ENCODE results near the gene TP53BP2. TPM values are rescaled to one million over a fixed set of nuclear protein-coding genes. Genes with fewer than 3 reads are reported as not detected.

TP53BP2 gene
- total and polyA plus RNA-seq, 10 of the 15 experiments (the other 5 are each of a cell fraction or from before 2014, with no cell fraction given) = 1.6 to 13.7 (median 5.6) TPM

DNA sequence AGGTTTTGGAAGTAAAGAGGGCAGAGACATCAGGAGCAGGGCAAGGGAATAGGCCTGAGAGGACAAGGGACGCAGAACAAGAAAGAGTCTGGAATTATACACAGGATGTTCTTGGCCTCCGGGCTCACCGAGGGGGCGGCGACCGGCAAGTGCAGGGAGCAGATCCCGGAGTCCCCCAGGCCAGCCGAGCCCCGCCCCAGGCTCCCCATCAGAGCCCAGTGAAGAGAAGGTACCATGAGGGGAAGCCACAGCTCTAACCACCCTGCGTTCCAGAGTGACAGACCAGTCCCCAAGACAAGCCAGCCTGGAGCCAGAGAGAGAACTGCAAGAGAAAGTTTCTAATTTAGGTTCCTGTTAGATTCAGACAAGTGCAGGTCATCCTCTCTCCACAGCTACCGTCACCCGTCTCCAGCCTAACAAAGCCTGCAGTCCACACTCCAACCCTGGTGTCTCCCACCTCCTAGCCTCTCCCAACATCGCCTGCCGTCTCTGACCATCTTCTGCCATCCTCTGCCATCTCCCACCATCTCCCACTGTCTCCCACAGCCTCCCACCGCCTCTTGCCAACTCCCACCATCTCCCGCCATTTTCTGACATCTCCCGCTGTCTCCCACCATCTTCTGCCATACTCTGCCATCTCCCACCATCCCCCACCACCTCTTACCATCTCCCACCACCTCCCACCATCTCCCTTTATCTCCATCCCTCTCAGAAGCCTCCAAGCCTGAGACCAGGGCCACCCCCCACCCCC, 90.9 kb downstream of the TP53BP2 start (continued):
- no peak for TF ChIP-seq STAT1 (conservative IDR thresholded peaks at IDR 0.05)
- TF ChIP-seq KLF5 (IDR thresholded peaks at IDR 0.05; ENCODE audit: partially characterized antibody) = no peak

DNA sequence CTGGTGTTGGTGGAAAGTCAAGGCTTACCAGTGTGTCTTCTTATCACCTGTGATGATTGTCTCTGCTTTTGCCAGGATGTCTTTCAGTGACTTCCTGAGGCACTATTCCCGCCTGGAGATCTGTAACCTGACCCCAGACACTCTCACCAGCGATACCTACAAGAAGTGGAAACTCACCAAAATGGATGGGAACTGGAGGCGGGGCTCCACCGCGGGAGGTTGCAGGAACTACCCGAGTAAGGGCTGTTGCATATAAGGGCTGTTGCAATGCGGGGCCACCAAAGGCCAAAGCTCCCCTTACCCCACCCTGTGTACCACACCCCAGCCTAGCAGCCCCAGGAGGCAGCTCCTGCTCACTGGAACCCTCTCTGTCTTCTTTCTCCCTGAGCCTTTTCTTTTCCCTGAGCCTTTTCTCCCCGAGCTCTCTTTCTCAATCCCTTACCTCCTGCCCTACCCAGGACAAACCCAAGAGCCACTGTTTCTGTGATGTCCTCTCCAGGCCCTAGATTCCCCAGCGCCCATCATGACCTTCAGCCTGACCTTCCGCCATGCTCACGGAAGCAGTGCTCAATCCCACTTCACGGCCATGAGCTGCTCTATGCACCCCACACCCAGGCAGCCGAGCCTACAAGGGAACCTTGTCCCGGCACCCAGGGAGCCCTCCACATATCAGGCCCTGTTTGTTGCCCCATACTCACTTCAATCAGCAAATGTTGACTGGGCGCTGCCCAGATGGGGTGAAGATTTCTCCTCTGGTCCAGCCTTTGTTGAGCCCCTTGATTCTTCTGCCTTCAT, 92.8 kb downstream of the TP53BP2 start:
- no peak overlapping the region for H3K4me2 ChIP-seq (ENCODE audit: control insufficient read depth, insufficient read depth)
- FAIRE-seq (no peak), DNase-seq (ENCODE audit: low read depth, low spot score) (no peak), ATAC-seq (no peak)
- no peaks in the 10 kb centered on the region for H3K79me2 ChIP-seq (ENCODE audit: control insufficient read depth, insufficient read depth, low read length)
- H3K36me3 ChIP-seq (ENCODE audit: control insufficient read depth in 2 of 2, insufficient read depth in 2 of 2, low read length in 1 of 2) = peaks cover 0 to 3% of the 10 kb centered on the region in 2 experiments; a peak in 3 of 4 replicates
- peaks cover 6% of the 10 kb centered on the region for H3K4me1 ChIP-seq (ENCODE audit: control insufficient read depth, insufficient read depth, low read length)
- no peaks in the 10 kb centered on the region for H3K9me3 ChIP-seq (replicated peaks; ENCODE audit: control insufficient read depth, insufficient read depth, low read length)
- CTCF ChIA-PET = interaction anchor here (6.0 kb wide), 1 partner anchor 53 kb away, joined by 69 read pairs; no protein-coding TSS in a partner anchor
- POLR2A ChIA-PET = no interaction called here
- in situ Hi-C loops (cut with MboI) (loop anchor here (5.0 kb wide), 1 partner anchor 56 kb away; no protein-coding TSS in a partner anchor), intact Hi-C loops (cut with micrococcal nuclease; ENCODE audit: unreplicated experiment) (no loop called here)
- H4K20me1 ChIP-seq (ENCODE audit: control insufficient read depth, insufficient read depth) = no peaks in the 10 kb centered on the region
- no peak overlapping the region for H3K9ac ChIP-seq (ENCODE audit: control insufficient read depth, insufficient read depth, low read length)
- H3K27me3 ChIP-seq (replicated peaks in 1 of 2; ENCODE audit: control insufficient read depth in 2 of 2, insufficient read depth in 2 of 2, low read length in 1 of 2) = no peaks in the 10 kb centered on the region
- RAD21 ChIA-PET (ENCODE audit: unreplicated experiment) = no interaction called here
- no peak overlapping the region for H3K27ac ChIP-seq (ENCODE audit: control insufficient read depth, insufficient read depth)
- H3K4me3 ChIP-seq = no peak overlapping the region
- SMC1A ChIA-PET (ENCODE audit: uncharacterized antibody, unreplicated experiment) = interaction anchor here (1.2 to 1.3 kb wide), 3 partner anchors 23 to 36 kb away, joined by 3 to 4 read pairs (median 3); no protein-coding TSS in a partner anchor
- BruUV-seq (replicated peaks) = no TSS peak
- no peak overlapping the region for H2AFZ ChIP-seq (ENCODE audit: control insufficient read depth, low read depth, low read length)
- 89% methylated on average over 15 of the region's 15 CpGs for WGBS (ENCODE audit: insufficient coverage, insufficient replicate concordance, low lambda C conversion rate, missing lambda C conversion rate)
- TF ChIP-seq, protein P1, sequence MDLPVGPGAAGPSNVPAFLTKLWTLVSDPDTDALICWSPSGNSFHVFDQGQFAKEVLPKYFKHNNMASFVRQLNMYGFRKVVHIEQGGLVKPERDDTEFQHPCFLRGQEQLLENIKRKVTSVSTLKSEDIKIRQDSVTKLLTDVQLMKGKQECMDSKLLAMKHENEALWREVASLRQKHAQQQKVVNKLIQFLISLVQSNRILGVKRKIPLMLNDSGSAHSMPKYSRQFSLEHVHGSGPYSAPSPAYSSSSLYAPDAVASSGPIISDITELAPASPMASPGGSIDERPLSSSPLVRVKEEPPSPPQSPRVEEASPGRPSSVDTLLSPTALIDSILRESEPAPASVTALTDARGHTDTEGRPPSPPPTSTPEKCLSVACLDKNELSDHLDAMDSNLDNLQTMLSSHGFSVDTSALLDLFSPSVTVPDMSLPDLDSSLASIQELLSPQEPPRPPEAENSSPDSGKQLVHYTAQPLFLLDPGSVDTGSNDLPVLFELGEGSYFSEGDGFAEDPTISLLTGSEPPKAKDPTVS (IDR thresholded peaks at IDR 0.05; ENCODE audit: low read depth, low read length) = no peak
- TF ChIP-seq, protein P2, sequence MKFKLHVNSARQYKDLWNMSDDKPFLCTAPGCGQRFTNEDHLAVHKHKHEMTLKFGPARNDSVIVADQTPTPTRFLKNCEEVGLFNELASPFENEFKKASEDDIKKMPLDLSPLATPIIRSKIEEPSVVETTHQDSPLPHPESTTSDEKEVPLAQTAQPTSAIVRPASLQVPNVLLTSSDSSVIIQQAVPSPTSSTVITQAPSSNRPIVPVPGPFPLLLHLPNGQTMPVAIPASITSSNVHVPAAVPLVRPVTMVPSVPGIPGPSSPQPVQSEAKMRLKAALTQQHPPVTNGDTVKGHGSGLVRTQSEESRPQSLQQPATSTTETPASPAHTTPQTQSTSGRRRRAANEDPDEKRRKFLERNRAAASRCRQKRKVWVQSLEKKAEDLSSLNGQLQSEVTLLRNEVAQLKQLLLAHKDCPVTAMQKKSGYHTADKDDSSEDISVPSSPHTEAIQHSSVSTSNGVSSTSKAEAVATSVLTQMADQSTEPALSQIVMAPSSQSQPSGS (IDR thresholded peaks at IDR 0.05; ENCODE audit: low read length) = no peak
- TF ChIP-seq, protein P3, sequence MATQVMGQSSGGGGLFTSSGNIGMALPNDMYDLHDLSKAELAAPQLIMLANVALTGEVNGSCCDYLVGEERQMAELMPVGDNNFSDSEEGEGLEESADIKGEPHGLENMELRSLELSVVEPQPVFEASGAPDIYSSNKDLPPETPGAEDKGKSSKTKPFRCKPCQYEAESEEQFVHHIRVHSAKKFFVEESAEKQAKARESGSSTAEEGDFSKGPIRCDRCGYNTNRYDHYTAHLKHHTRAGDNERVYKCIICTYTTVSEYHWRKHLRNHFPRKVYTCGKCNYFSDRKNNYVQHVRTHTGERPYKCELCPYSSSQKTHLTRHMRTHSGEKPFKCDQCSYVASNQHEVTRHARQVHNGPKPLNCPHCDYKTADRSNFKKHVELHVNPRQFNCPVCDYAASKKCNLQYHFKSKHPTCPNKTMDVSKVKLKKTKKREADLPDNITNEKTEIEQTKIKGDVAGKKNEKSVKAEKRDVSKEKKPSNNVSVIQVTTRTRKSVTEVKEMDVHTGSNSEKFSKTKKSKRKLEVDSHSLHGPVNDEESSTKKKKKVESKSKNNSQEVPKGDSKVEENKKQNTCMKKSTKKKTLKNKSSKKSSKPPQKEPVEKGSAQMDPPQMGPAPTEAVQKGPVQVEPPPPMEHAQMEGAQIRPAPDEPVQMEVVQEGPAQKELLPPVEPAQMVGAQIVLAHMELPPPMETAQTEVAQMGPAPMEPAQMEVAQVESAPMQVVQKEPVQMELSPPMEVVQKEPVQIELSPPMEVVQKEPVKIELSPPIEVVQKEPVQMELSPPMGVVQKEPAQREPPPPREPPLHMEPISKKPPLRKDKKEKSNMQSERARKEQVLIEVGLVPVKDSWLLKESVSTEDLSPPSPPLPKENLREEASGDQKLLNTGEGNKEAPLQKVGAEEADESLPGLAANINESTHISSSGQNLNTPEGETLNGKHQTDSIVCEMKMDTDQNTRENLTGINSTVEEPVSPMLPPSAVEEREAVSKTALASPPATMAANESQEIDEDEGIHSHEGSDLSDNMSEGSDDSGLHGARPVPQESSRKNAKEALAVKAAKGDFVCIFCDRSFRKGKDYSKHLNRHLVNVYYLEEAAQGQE (IDR thresholded peaks at IDR 0.05; ENCODE audit: low read depth, low read length) = no peak
- TF ChIP-seq CBX5 (IDR thresholded peaks at IDR 0.05; ENCODE audit: low read depth) (no peak), GABPA (IDR thresholded peaks at IDR 0.05; ENCODE audit: low read depth) (no peak), SUPT20H (IDR thresholded peaks at IDR 0.05; ENCODE audit: borderline replicate concordance, control insufficient read depth, low read depth, low read length) (no peak), FOXM1 (IDR thresholded peaks at IDR 0.05; ENCODE audit: low read depth, low read length) (no peak)
- TF ChIP-seq, protein P4, sequence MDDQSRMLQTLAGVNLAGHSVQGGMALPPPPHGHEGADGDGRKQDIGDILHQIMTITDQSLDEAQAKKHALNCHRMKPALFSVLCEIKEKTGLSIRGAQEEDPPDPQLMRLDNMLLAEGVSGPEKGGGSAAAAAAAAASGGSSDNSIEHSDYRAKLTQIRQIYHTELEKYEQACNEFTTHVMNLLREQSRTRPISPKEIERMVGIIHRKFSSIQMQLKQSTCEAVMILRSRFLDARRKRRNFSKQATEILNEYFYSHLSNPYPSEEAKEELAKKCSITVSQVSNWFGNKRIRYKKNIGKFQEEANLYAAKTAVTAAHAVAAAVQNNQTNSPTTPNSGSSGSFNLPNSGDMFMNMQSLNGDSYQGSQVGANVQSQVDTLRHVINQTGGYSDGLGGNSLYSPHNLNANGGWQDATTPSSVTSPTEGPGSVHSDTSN (IDR thresholded peaks at IDR 0.05; ENCODE audit: insufficient replicate concordance, low read depth, low read length) = no peak

All from GM12878 (cell line).